ENCODE data around the gene AKR1C4.
"Not testable (repeated sequence)": the region's sequence is repeated elsewhere in the genome, so short reads cannot be mapped to it uniquely, and the experiment has no call there.

Gene AKR1C4

GRCh38 chr10:5199398-5199797 lies 2.8 kb downstream of the AKR1C4 start:
- DNase-seq (ENCODE audit: low read depth in 3 of 3, low spot score in 1 of 3): no peak

- DNase-seq (ENCODE audit: low read depth in 3 of 3, low spot score in 1 of 3): no peak
Measured at GRCh38 chr10:5206799-5207198, 10.2 kb downstream of the AKR1C4 start.

GRCh38 chr10:5209776-5210175 lies 13.1 kb downstream of the AKR1C4 start:
- DNase-seq (ENCODE audit: low read depth in 3 of 3, low spot score in 1 of 3): not testable (repeated sequence)

- DNase-seq (ENCODE audit: low read depth in 3 of 3, low spot score in 1 of 3): not testable (repeated sequence)
Measured at GRCh38 chr10:5210261-5210660, 13.6 kb downstream of the AKR1C4 start.

GRCh38 chr10:5211696-5212536 lies 15.3 kb downstream of the AKR1C4 start:
- DNase-seq (ENCODE audit: low read depth in 3 of 3, low spot score in 1 of 3): no peak

GRCh38 chr10:5216801-5217200 lies 20.2 kb downstream of the AKR1C4 start:
- no peak for DNase-seq (ENCODE audit: low read depth in 3 of 3, low spot score in 1 of 3)

GRCh38 chr10:5219262-5219661 lies 22.6 kb downstream of the AKR1C4 start:
- no peak for DNase-seq (ENCODE audit: low read depth in 3 of 3, low spot score in 1 of 3)

- DNase-seq (ENCODE audit: low read depth in 3 of 3, low spot score in 1 of 3): not testable (repeated sequence)
Measured at GRCh38 chr10:5222942-5223341, 26.3 kb downstream of the AKR1C4 start.

GRCh38 chr10:5229019-5229418 lies 32.4 kb downstream of the AKR1C4 start:
- no peak for DNase-seq (ENCODE audit: low read depth in 3 of 3, low spot score in 1 of 3)

- no peak for DNase-seq (ENCODE audit: low read depth in 3 of 3, low spot score in 1 of 3)
Measured at GRCh38 chr10:5233324-5233723, 36.7 kb downstream of the AKR1C4 start.

- DNase-seq (ENCODE audit: low read depth in 3 of 3, low spot score in 1 of 3): no peak
Measured at GRCh38 chr10:5234106-5234860, 37.6 kb downstream of the AKR1C4 start.

GRCh38 chr10:5237541-5237940 lies 40.9 kb downstream of the AKR1C4 start:
- DNase-seq (ENCODE audit: low read depth in 3 of 3, low spot score in 1 of 3): not testable (repeated sequence)

GRCh38 chr10:5242585-5242984 lies 45.9 kb downstream of the AKR1C4 start:
- no peak for DNase-seq (ENCODE audit: low read depth in 3 of 3, low spot score in 1 of 3)

- no peak for DNase-seq (ENCODE audit: low read depth in 3 of 3, low spot score in 1 of 3)
Measured at GRCh38 chr10:5243521-5243987, 46.9 kb downstream of the AKR1C4 start.

GRCh38 chr10:5252177-5253037 lies 55.8 kb downstream of the AKR1C4 start:
- DNase-seq (ENCODE audit: low read depth in 3 of 3, low spot score in 1 of 3): no peak

- no peak for DNase-seq (ENCODE audit: low read depth in 3 of 3, low spot score in 1 of 3)
Measured at GRCh38 chr10:5254488-5254887, 57.9 kb downstream of the AKR1C4 start.

GRCh38 chr10:5257768-5258167 lies 61.1 kb downstream of the AKR1C4 start:
- DNase-seq (ENCODE audit: low read depth in 3 of 3, low spot score in 1 of 3): not testable (repeated sequence)

- DNase-seq (ENCODE audit: low read depth in 3 of 3, low spot score in 1 of 3): no peak
Measured at GRCh38 chr10:5259132-5259951, 62.7 kb downstream of the AKR1C4 start.

GRCh38 chr10:5259952-5260578 lies 63.4 kb downstream of the AKR1C4 start:
- no peak for DNase-seq (ENCODE audit: low read depth in 3 of 3, low spot score in 1 of 3)

GRCh38 chr10:5260828-5261227 lies 64.2 kb downstream of the AKR1C4 start:
- no peak for DNase-seq (ENCODE audit: low read depth in 3 of 3, low spot score in 1 of 3)
